HepG2 (cell line): ENCODE measurements around the gene FKBP5. TPM values are rescaled to one million over a fixed set of nuclear protein-coding genes. Genes with fewer than 3 reads are reported as not detected.

Source experiments
- ATF7-NPFF ChIP-seq: sonication (generic); formaldehyde crosslinking; IDR thresholded peaks from 2 replicates; pipeline ENCODE4 v1.8.1; 2023; ENCODE audit warnings: mild to moderate bottlenecking, low read depth, missing genetic modification reagents, moderate library complexity
- CEBPZ ChIP-seq: IDR thresholded peaks from 2 replicates; pipeline ENCODE4 v1.6.1; 2012; ENCODE audit warnings: low read length, improper control_type of control experiment
- GABPB1 ChIP-seq: IDR thresholded peaks from 2 replicates; pipeline ENCODE4 v1.6.1; 2016; ENCODE audit warnings: mild to moderate bottlenecking, missing genetic modification reagents, moderate library complexity, missing compliant biosample characterization
- HNRNPK ChIP-seq: fragments of 200-400 bp; formaldehyde crosslinking; IDR thresholded peaks from 2 replicates; pipeline ENCODE4 v1.6.1; 2018; ENCODE audit warnings: low read length, low read depth, moderate library complexity, mild to moderate bottlenecking; ENCODE audit not compliant: poor library complexity, severe bottlenecking
- KLF13 ChIP-seq: sonication (generic); formaldehyde crosslinking; IDR thresholded peaks from 2 replicates; pipeline ENCODE4 v1.4.0; 2020; ENCODE audit warnings: mild to moderate bottlenecking, missing genetic modification reagents
- TRIM22 ChIP-seq: fragments of 450-650 bp; IDR thresholded peaks from 2 replicates; pipeline ENCODE4 v1.6.1; 2017
- ZBTB40 ChIP-seq, 2 experiments: fragments of 450-650 bp in 1 of 2; sonication (generic) in 1 of 2; formaldehyde crosslinking in 1 of 2; IDR thresholded peaks; 2 replicates each; pipeline versions ENCODE4 v1.6.1 to v1.8.0; 2016 to 2022; ENCODE audit warnings: antibody characterized with exemption in 1 of 2, mild to moderate bottlenecking in 1 of 2, missing genetic modification reagents in 1 of 2
- ZMAT3 ChIP-seq: sonication (generic); formaldehyde crosslinking; conservative IDR thresholded peaks from 2 replicates; pipeline ENCODE4 v1.7.0; 2021; ENCODE audit warnings: missing genetic modification reagents
- ZNF253 ChIP-seq: sonication (generic); formaldehyde crosslinking; IDR thresholded peaks from 2 replicates; pipeline ENCODE4 v1.8.0; 2022; ENCODE audit warnings: mild to moderate bottlenecking, missing genetic modification reagents, borderline replicate concordance
- ZNF678 ChIP-seq: sonication (generic); formaldehyde crosslinking; IDR thresholded peaks from 2 replicates; pipeline ENCODE4 v1.4.0; 2020; ENCODE audit warnings: mild to moderate bottlenecking, missing genetic modification reagents
- ZNF75D ChIP-seq: sonication (generic); formaldehyde crosslinking; IDR thresholded peaks from 2 replicates; pipeline ENCODE4 v1.8.1; 2023; ENCODE audit warnings: missing genetic modification reagents, mild to moderate bottlenecking, borderline replicate concordance
- ZNF772 ChIP-seq: sonication (generic); formaldehyde crosslinking; IDR thresholded peaks from 2 replicates; pipeline ENCODE4 v1.5.0; 2020; ENCODE audit warnings: mild to moderate bottlenecking, missing genetic modification reagents
- ZNF773 ChIP-seq: sonication (generic); formaldehyde crosslinking; IDR thresholded peaks from 2 replicates; pipeline ENCODE4 v1.4.0; 2020; ENCODE audit warnings: missing genetic modification reagents, borderline replicate concordance
- polyA plus RNA-seq, 8 experiments: library from polyadenylated mRNA; depleted of rRNA in 3 of 8; stranded (reverse) in 7 of 8; unstranded in 1 of 8; fragments of >200 nt; fragmentation: Illumina TruSeq in 4 of 8; extraction: Trizol in 4 of 8; gene quantifications; 2 replicates each; pipeline versions ENCODE4 v1.2.1 to v1.2.3, GENCODE V29; 2011 to 2016; ENCODE audit warnings: low read depth in 4 of 8, missing spikeins in 1 of 8, mixed read lengths in 1 of 8; ENCODE audit not compliant: insufficient read depth in 1 of 8
- total RNA-seq, 5 experiments: library from RNA; depleted of rRNA; stranded (reverse); fragments of >200 nt; fragmentation: Illumina TruSeq; extraction: Trizol; gene quantifications; 2 replicates each; pipeline ENCODE4 v1.2.3, GENCODE V29; 2016; ENCODE audit warnings: low read depth in 1 of 5

The FKBP5 gene
- total and polyA plus RNA-seq, 2 of the 13 experiments (the other 11 are each of a cell fraction or from before 2014, with no cell fraction given): 8.0 to 17.4 TPM

GRCh38 chr6:35688605-35689322, at the start of gene FKBP5 (continued):
- TF ChIP-seq TRIM22: no peak
- peak; percentile 40; the same call in 1 of the 2 replicates for TF ChIP-seq ZNF772
- TF ChIP-seq ZNF253 (CRISPR knock-in tag): peak; percentile 57; the same call in 1 of the 2 replicates
- peak; percentile 89 for TF ChIP-seq ATF7-NPFF (CRISPR knock-in tag)
- TF ChIP-seq ZNF773 (CRISPR knock-in tag): peak; percentile 20; the same call in 1 of the 2 replicates
- TF ChIP-seq HNRNPK: peak; percentile 48
- TF ChIP-seq CEBPZ: no peak
- no peak for TF ChIP-seq ZNF75D (CRISPR knock-in tag)
- TF ChIP-seq GABPB1 (CRISPR knock-in tag): peak; percentile 69
- no peak for TF ChIP-seq ZBTB40 (IDR thresholded peaks at IDR 0.05)
- no peak for TF ChIP-seq ZBTB40 (CRISPR knock-in tag; IDR thresholded peaks at IDR 0.05)
- TF ChIP-seq ZNF678 (CRISPR knock-in tag): no peak
- no peak; the same call in 1 of the 2 replicates for TF ChIP-seq KLF13
- TF ChIP-seq ZMAT3 (CRISPR knock-in tag): peak; percentile 63; the same call in 1 of the 2 replicates
